Neural crest cell (in vitro differentiated cells): Measurements from ENCODE around the gene SYTL3. TPM values are rescaled to one million over a fixed set of nuclear protein-coding genes. Genes with fewer than 3 reads are reported as not detected.

Source experiments
- DNase-seq: peaks from one replicate; pipeline ENCODE4 v3.0.0; 2021; ENCODE audit warnings: low read depth, mixed read lengths, low spot score
- H3K27ac Mint-ChIP-seq: one replicate; pipeline ENCODE4 v1.8.0; 2021; ENCODE audit warnings: mild to moderate bottlenecking, mixed read lengths; ENCODE audit not compliant: unreplicated experiment
- H3K27me3 Mint-ChIP-seq: 2 replicates; pipeline ENCODE4 v1.8.0; 2021; ENCODE audit warnings: low read depth, mild to moderate bottlenecking, mixed read lengths
- H3K36me3 Mint-ChIP-seq: 2 replicates; pipeline ENCODE4 v1.8.0; 2021; ENCODE audit warnings: low read depth, mild to moderate bottlenecking, mixed read lengths
- H3K4me1 Mint-ChIP-seq: 2 replicates; pipeline ENCODE4 v1.8.0; 2021; ENCODE audit warnings: mixed read lengths
- H3K4me3 Mint-ChIP-seq: one replicate; pipeline ENCODE4 v1.8.0; 2021; ENCODE audit warnings: mild to moderate bottlenecking, mixed read lengths
- H3K9me3 Mint-ChIP-seq: 2 replicates; pipeline ENCODE4 v1.8.0; 2021; ENCODE audit warnings: mixed read lengths
- CTCF ChIP-seq: fragments of 200-600 bp; sonication (generic); conservative IDR thresholded peaks from 2 replicates; pipeline ENCODE4 v1.5.0; 2021; ENCODE audit warnings: antibody characterized with exemption, mild to moderate bottlenecking
- microRNA-seq: library from miRNA; unstranded; fragments of <30 nt; microRNA quantifications from one replicate; pipeline ENCODE4, GENCODE V29; 2020
- total RNA-seq: library from RNA; stranded (reverse); gene quantifications from 2 replicates; pipeline ENCODE4 v1.2.1, GENCODE V29; 2021

The SYTL3 gene
- total RNA-seq, 1 donor from 2014 or later, result 0.28 TPM

- Mint-ChIP-seq H3K27me3 (no peaks in the 10 kb centered on the region), H3K36me3 (peaks cover 14% of the 10 kb centered on the region), H3K4me1 (peaks cover 63% of the 10 kb centered on the region), H3K27ac (peak overlapping the region; percentile 75), H3K4me3 (no peak overlapping the region), H3K9me3 (no peaks in the 10 kb centered on the region)
- DNase-seq, result no peak
- TF ChIP-seq CTCF, result no peak
Observed at GRCh38 chr6:158813032-158813431, 163.2 kb downstream of the SYTL3 start.

Small RNAs within 50 kb of the gene (microRNA-seq; reads per million reads assigned to microRNA genes)
- not detected for gene MIR3918
- not detected for gene MIR7161

Other genes with a start within 250 kb of the SYTL3 start
- gene TMEM181, start 90.0 kb upstream of the SYTL3 start, total RNA-seq, result 23.9 and 25.0 TPM in 2 replicates
- 117 and 118 TPM in 2 replicates for gene DYNLT1, start 5.3 kb upstream of the SYTL3 start, total RNA-seq
- 86.7 and 88.2 TPM in 2 replicates for gene EZR, start 169.3 kb downstream of the SYTL3 start, total RNA-seq